BE2C (cell line): ENCODE results near the gene NOS3.

Experiments used
- DNase-seq: peaks from one replicate; pipeline ENCODE4 v3.0.0-alpha.2; 2020
- H3K27me3 ChIP-seq: fragments of 250-450 bp; sonication (Bioruptor Pico); 2 replicates; pipeline ENCODE4 v1.5.1; 2020; ENCODE audit warnings: mild to moderate bottlenecking
- H3K36me3 ChIP-seq: fragments of 250-450 bp; sonication (Bioruptor Pico); 2 replicates; pipeline ENCODE4 v1.5.1; 2020; ENCODE audit warnings: mild to moderate bottlenecking
- H3K4me1 ChIP-seq: fragments of 250-450 bp; sonication (Bioruptor Pico); 2 replicates; pipeline ENCODE4 v1.5.1; 2020
- H3K4me3 ChIP-seq: 2 replicates; pipeline ENCODE4 v1.5.1; 2011; ENCODE audit warnings: low read depth, low read length
- H3K9me3 ChIP-seq: fragments of 250-450 bp; sonication (Bioruptor Pico); 2 replicates; pipeline ENCODE4 v1.5.1; 2020
- TF ChIP-seq, protein P1 (sequence below): IDR thresholded peaks from 2 replicates; pipeline ENCODE4 v1.5.1; 2012; ENCODE audit warnings: mild to moderate bottlenecking, low read depth, low read length

NOS3 gene

DNA sequence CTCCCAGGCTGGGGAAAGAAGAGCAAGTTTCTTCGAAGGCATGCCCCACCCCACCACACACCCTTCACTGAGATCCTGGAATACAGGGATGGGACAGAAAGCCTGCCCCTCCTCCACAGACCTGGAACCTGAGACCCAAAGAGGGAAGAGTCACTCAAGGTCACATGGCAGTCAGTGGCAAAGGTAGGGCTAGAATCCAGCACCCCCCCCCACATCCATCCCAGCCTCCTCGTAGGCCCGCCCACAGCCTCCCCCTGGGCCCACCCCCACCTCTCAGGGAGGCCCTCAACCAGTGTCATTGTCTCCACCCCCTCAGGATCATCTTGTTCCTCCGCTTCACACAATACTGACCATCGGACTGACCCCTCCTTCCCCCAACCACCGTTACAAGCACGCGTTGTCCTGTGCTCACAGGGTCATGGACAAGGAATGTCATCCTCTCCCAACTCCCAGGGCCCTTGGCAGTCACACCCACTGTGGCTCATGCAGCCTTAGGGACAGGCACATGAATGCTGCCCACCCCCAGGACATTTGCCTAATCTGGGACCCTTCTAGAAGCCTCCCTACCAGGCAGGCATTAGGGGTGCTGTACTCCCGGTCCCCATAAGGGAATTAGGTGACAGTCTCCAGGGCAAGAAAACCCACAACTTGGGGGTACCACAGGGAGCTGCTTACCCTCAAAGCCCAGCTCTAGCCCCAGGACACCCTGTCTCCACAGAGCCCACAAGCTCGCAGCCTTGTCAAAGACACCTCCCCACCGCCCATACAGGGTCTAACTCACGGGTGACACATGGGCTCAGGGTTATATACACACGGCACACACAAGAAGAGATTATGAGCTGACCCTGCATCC, 14.1 kb upstream of the NOS3 start:
- TF ChIP-seq, protein P1, sequence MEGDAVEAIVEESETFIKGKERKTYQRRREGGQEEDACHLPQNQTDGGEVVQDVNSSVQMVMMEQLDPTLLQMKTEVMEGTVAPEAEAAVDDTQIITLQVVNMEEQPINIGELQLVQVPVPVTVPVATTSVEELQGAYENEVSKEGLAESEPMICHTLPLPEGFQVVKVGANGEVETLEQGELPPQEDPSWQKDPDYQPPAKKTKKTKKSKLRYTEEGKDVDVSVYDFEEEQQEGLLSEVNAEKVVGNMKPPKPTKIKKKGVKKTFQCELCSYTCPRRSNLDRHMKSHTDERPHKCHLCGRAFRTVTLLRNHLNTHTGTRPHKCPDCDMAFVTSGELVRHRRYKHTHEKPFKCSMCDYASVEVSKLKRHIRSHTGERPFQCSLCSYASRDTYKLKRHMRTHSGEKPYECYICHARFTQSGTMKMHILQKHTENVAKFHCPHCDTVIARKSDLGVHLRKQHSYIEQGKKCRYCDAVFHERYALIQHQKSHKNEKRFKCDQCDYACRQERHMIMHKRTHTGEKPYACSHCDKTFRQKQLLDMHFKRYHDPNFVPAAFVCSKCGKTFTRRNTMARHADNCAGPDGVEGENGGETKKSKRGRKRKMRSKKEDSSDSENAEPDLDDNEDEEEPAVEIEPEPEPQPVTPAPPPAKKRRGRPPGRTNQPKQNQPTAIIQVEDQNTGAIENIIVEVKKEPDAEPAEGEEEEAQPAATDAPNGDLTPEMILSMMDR, result no peak
- H3K27me3 ChIP-seq, result no peaks in the 10 kb centered on the region

DNA sequence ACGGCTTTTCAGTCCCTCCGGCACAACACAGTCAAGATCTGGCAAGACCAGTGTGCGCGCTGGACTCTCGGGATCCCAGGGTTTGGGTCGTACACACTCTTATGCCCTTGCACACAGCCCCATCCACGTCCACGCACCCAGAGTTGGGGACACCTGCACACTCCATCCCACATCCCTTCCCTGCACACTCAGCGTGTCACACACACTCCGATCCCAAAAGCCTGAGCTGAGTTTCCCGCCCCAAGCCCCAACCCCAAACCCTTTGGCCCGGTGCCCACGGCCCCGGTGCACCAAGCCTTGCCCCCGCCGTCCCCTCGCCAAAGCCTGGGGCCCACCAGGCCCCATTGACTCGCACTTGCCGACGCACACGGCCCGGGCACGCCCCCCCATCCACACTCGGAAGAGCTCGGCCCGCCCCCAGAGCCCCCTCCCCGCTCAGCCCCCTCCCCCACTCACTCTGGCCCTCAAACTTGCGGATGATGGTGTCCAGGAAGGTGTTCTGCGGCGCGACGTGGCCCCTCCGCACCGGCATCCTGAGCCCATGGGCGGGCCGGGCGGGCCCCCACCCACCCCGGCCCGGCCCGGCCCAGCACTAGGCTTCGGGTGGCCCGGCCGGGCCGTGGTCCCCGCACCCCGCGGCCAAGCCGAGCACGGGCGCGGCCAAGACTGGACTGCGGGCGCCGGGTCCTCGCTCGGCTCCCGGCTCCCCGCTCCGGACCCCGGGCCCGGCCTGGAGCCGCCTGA, 13.3 kb upstream of the NOS3 start:
- H3K27me3 ChIP-seq, result no peaks in the 10 kb centered on the region
- TF ChIP-seq, protein P1, result no peak

More for the DNA sequence above, 14.1 kb upstream of the NOS3 start:
- Histone ChIP-seq H3K36me3 (peaks cover 19% of the 10 kb centered on the region), H3K4me3 (peak overlapping the region; percentile 72), H3K9me3 (no peaks in the 10 kb centered on the region), H3K4me1 (peaks cover 50% of the 10 kb centered on the region)
- DNase-seq, result peak; percentile 51

GRCh38 chr7:150978126-150978789, 12.6 kb upstream of the NOS3 start, which contains the start of gene KCNH2:
TSS of gene KCNH2 (minus strand) at chr7:150978321. CDS start at chr7:150977913, 408 bp downstream.
- Histone ChIP-seq H3K27me3 (no peaks in the 10 kb centered on the region), H3K36me3 (peaks cover 10% of the 10 kb centered on the region), H3K9me3 (no peaks in the 10 kb centered on the region), H3K4me3 (peak within 1 kb of the TSS; percentile 72), H3K4me1 (peaks cover 39% of the 10 kb centered on the region)
- TF ChIP-seq, protein P1, result no peak
- DNase-seq, result peak; percentile 89

More for the DNA sequence above, 13.3 kb upstream of the NOS3 start:
- peak overlapping the region; percentile 72 for H3K4me3 ChIP-seq
- H3K4me1 ChIP-seq, result peaks cover 45% of the 10 kb centered on the region
- H3K9me3 ChIP-seq, result no peaks in the 10 kb centered on the region
- H3K36me3 ChIP-seq, result peaks cover 17% of the 10 kb centered on the region
- DNase-seq, result peak; percentile 52

DNA sequence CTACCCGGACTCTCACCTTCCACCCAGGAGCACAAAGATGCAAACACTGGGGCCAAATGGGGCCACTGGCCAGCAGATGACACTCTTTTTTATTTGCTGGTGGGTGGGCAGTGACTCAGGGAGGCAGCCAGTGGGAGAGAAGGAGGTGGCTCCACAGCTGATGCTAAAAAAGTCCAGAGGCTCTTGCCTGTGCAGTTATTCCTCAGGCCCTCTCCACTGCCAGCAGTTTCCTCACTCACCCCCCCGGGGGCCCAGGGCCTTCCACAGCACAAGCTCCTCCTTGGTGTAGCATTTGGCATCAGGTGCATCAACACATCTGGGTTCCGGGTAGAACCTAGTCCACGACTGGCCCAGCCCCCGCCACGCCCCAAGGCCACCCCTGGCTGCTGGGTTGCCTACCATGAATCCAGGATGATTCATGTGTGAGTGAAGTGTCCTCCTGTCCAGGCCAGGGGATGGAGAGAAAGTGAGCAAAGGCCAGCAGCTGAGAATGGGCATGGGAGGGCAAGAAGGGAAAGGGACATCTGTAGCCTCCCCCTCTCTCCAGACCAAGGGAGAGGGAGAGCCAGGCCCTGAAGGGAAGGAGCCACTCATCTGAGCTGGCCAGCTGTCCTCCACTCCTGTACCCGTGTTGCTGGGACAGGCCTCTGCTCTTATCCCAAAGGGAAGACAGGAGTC, 11.0 kb upstream of the NOS3 start:
- H3K27me3 ChIP-seq, result no peaks in the 10 kb centered on the region
- TF ChIP-seq, protein P1, result no peak
- no peaks in the 10 kb centered on the region for H3K36me3 ChIP-seq
- H3K4me3 ChIP-seq, result peak overlapping the region; percentile 68
- DNase-seq, result peak; percentile 33
- no peaks in the 10 kb centered on the region for H3K9me3 ChIP-seq
- peaks cover 34% of the 10 kb centered on the region for H3K4me1 ChIP-seq

DNA sequence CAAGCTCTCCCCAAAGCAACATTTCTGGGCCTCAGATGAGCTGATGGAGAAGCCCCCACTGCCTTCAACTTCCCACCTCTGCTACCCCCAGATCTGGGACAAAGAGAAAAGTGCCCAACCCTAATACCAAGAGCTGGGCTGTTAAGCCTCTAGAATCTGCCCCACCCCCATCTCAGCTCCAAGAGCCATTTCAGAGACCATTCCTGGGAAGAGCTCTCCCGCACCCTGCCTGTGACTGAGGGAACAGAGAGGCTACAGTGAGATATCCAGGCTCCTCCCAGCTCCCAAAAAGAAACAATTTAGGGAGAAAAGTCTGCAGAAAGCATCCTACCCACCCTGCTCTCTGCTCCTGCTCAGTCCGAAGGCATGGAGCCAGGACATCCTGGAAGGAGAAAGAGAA, 10.2 kb upstream of the NOS3 start:
- Histone ChIP-seq H3K9me3 (no peaks in the 10 kb centered on the region), H3K36me3 (no peaks in the 10 kb centered on the region), H3K4me3 (no peak overlapping the region), H3K27me3 (no peaks in the 10 kb centered on the region), H3K4me1 (peaks cover 32% of the 10 kb centered on the region)
- DNase-seq, result peak; percentile 36
- TF ChIP-seq, protein P1, result peak; percentile 41
